Endodermal cell (in vitro differentiated cells): ENCODE data around the gene P4HB. TPM values are rescaled to one million over a fixed set of nuclear protein-coding genes. Genes with fewer than 3 reads are reported as not detected.
A peak's percentile ranks its signal among the peaks of the same experiment; 100 is the strongest.

Experiments used
- DNase-seq: peaks from one replicate; pipeline ENCODE4 v3.0.0-alpha.2; 2017
- H3K27ac ChIP-seq: 2 replicates; pipeline ENCODE4 v1.5.1; 2013; ENCODE audit warnings: mild to moderate bottlenecking, low read depth, low read length, moderate library complexity
- H3K27me3 ChIP-seq: 2 replicates; pipeline ENCODE4 v1.6.1; 2013; ENCODE audit warnings: mild to moderate bottlenecking, low read length, moderate library complexity; ENCODE audit not compliant: insufficient read depth, control insufficient read depth, poor library complexity, severe bottlenecking
- H3K36me3 ChIP-seq: 2 replicates; pipeline ENCODE4 v1.7.0; 2013; ENCODE audit warnings: mild to moderate bottlenecking, low read length, moderate library complexity; ENCODE audit not compliant: control insufficient read depth, insufficient read depth
- H3K4me1 ChIP-seq: one replicate; pipeline ENCODE4 v1.7.0; 2013; ENCODE audit warnings: low read length; ENCODE audit not compliant: control insufficient read depth, insufficient read depth
- H3K4me3 ChIP-seq: 2 replicates; pipeline ENCODE4 v1.5.1; 2013; ENCODE audit warnings: mild to moderate bottlenecking, low read length, moderate library complexity
- H3K9ac ChIP-seq: 2 replicates; pipeline ENCODE4 v1.6.1; 2013; ENCODE audit warnings: mild to moderate bottlenecking, low read length, moderate library complexity; ENCODE audit not compliant: poor library complexity, severe bottlenecking; ENCODE audit errors: extremely low read depth
- H3K9me3 ChIP-seq: 2 replicates; pipeline ENCODE4 v1.6.1; 2013; ENCODE audit warnings: mild to moderate bottlenecking, low read length, moderate library complexity; ENCODE audit not compliant: control insufficient read depth
- H3K27ac Mint-ChIP-seq: 2 replicates; pipeline ENCODE4 v1.8.0; 2020; ENCODE audit warnings: mixed read lengths
- H3K27me3 Mint-ChIP-seq: 2 replicates; pipeline ENCODE4 v1.8.0; 2021; ENCODE audit warnings: mild to moderate bottlenecking, mixed read lengths; ENCODE audit not compliant: insufficient read depth
- H3K36me3 Mint-ChIP-seq: 2 replicates; pipeline ENCODE4 v1.8.0; 2020; ENCODE audit warnings: low read depth, mixed read lengths
- H3K4me1 Mint-ChIP-seq: 2 replicates; pipeline ENCODE4 v1.8.0; 2020; ENCODE audit warnings: mixed read lengths
- H3K4me3 Mint-ChIP-seq: 2 replicates; pipeline ENCODE4 v1.8.0; 2020; ENCODE audit warnings: mild to moderate bottlenecking, moderate library complexity, mixed read lengths
- H3K9me3 Mint-ChIP-seq: 2 replicates; pipeline ENCODE4 v1.8.0; 2020; ENCODE audit warnings: mild to moderate bottlenecking, mixed read lengths
- WGBS, 2 experiments: methylation state at CpG; one replicate each; pipeline versions ENCODE4 v1.1.5 to v1.1.7; 2013; ENCODE audit warnings: missing lambda C conversion rate in 2 of 2, mixed read lengths in 1 of 2; ENCODE audit not compliant: insufficient coverage in 1 of 2, insufficient read length in 1 of 2; 5-methylcytosine and 5-hydroxymethylcytosine counted together
- total RNA-seq, 2 donors: library from RNA; stranded (reverse); fragmentation: NEBNext Ultra II Directional in 1 of 2; extraction: Animal tissue kit (Norgen Biotek cat#: 25700) in 1 of 2; gene quantifications; 2 replicates in 1 of 2; 3 replicates in 1 of 2; pipeline ENCODE4 v1.2.1, GENCODE V29; 2021
- TF ChIP-seq, protein P1 (sequence below): fragments of 200-600 bp; sonication (generic); conservative IDR thresholded peaks from 2 replicates; pipeline ENCODE4 v1.5.0; 2021; ENCODE audit warnings: antibody characterized with exemption, mild to moderate bottlenecking

P4HB gene
- total RNA-seq, 2 donors from 2014 or later = 493 to 535 TPM

GRCh38 chr17:81889602-81890001 is 29.3 kb upstream of the P4HB start:
- peak overlapping the region; percentile 37 for H3K27ac Mint-ChIP-seq
- TF ChIP-seq, protein P1, sequence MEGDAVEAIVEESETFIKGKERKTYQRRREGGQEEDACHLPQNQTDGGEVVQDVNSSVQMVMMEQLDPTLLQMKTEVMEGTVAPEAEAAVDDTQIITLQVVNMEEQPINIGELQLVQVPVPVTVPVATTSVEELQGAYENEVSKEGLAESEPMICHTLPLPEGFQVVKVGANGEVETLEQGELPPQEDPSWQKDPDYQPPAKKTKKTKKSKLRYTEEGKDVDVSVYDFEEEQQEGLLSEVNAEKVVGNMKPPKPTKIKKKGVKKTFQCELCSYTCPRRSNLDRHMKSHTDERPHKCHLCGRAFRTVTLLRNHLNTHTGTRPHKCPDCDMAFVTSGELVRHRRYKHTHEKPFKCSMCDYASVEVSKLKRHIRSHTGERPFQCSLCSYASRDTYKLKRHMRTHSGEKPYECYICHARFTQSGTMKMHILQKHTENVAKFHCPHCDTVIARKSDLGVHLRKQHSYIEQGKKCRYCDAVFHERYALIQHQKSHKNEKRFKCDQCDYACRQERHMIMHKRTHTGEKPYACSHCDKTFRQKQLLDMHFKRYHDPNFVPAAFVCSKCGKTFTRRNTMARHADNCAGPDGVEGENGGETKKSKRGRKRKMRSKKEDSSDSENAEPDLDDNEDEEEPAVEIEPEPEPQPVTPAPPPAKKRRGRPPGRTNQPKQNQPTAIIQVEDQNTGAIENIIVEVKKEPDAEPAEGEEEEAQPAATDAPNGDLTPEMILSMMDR = no peak
- 93 to 98% methylated on average over 6 to 9 of the region's 9 CpGs for WGBS, 2 experiments
- Histone ChIP-seq H3K9ac (peak overlapping the region; percentile 96), H3K9me3 (no peaks in the 10 kb centered on the region), H3K4me3 (peak overlapping the region; percentile 97), H3K27me3 (no peaks in the 10 kb centered on the region), H3K4me1 (peaks cover 7% of the 10 kb centered on the region), H3K27ac (no peak overlapping the region), H3K36me3 (peaks cover 66% of the 10 kb centered on the region)
- H3K9me3 Mint-ChIP-seq = no peaks in the 10 kb centered on the region
- H3K4me3 Mint-ChIP-seq = peak overlapping the region; percentile 83
- H3K4me1 Mint-ChIP-seq = peaks cover 5% of the 10 kb centered on the region
- DNase-seq = peak; percentile 54
- no peaks in the 10 kb centered on the region for H3K27me3 Mint-ChIP-seq
- peaks cover 59% of the 10 kb centered on the region for H3K36me3 Mint-ChIP-seq

- peaks cover 60% of the 10 kb centered on the region for H3K36me3 Mint-ChIP-seq
- TF ChIP-seq, protein P1 = no peak
- no peak overlapping the region for H3K27ac ChIP-seq
- peaks cover 71% of the 10 kb centered on the region for H3K36me3 ChIP-seq
- no peaks in the 10 kb centered on the region for H3K27me3 Mint-ChIP-seq
- DNase-seq = peak; percentile 43
- H3K4me3 ChIP-seq = no peak overlapping the region
- no peaks in the 10 kb centered on the region for H3K27me3 ChIP-seq
- H3K4me3 Mint-ChIP-seq = peak overlapping the region; percentile 83
- H3K9ac ChIP-seq = no peak overlapping the region
- peaks cover 5% of the 10 kb centered on the region for H3K4me1 Mint-ChIP-seq
- H3K9me3 ChIP-seq = no peaks in the 10 kb centered on the region
- H3K27ac Mint-ChIP-seq = peak overlapping the region; percentile 37
- H3K4me1 ChIP-seq = peaks cover 7% of the 10 kb centered on the region
- WGBS, 2 experiments = 96 to 100% methylated on average over 13 to 16 of the region's 16 CpGs
- no peaks in the 10 kb centered on the region for H3K9me3 Mint-ChIP-seq
Observed at GRCh38 chr17:81888988-81889595, 28.8 kb upstream of the P4HB start.

DNA sequence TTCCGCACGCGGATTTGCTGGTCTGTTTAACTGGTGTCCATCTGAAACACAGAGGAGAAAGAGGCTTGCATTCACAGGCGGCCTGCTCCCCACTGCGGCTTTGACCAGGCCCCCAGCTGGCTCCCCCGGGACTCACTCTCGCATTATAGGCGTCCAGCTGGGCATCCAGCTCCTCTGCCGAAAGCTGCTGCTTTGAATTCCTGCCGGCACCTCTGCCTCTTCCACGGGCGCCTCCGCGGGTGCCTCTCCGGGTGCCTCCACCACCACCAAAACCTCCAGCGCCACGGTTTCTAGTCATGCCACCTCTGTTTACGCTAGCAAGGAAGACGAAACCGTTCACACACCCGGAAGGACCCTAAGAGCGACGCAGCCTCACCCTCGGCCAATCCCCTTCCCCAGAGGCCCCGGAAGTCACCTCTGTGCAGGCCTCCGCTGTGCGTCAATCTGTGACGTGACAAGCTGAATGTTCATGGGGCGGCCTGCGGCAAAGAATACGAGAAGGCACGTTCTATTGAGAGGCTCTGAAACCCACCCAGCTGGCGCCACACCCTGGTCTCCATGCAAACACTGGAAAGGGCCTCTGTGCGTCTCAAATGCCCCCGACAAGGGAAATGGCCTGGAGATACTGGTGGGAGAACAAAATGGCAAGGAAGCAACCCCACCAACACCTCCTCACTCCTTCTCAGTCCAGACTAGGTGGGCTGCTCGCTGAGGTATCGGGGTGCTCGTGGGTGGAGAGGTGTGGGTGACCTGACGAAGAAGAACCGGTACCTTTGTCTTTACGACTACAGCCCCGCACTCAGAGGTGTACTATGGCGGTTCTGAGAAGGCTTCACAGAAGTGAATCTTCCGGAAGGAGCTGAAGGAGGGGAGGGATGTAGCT is 28.0 kb upstream of the P4HB start:
- Histone ChIP-seq H3K36me3 (peaks cover 74% of the 10 kb centered on the region), H3K9me3 (no peaks in the 10 kb centered on the region), H3K9ac (no peak overlapping the region), H3K27me3 (no peaks in the 10 kb centered on the region), H3K4me3 (no peak overlapping the region), H3K27ac (no peak overlapping the region), H3K4me1 (peaks cover 7% of the 10 kb centered on the region)
- no peaks in the 10 kb centered on the region for H3K27me3 Mint-ChIP-seq
- peak overlapping the region; percentile 37 for H3K27ac Mint-ChIP-seq
- DNase-seq = peak; percentile 42
- WGBS, 2 experiments = 97% methylated on average over 37 to 44 of the region's 44 CpGs
- TF ChIP-seq, protein P1 = no peak
- H3K9me3 Mint-ChIP-seq = no peaks in the 10 kb centered on the region
- H3K36me3 Mint-ChIP-seq = peaks cover 64% of the 10 kb centered on the region
- H3K4me3 Mint-ChIP-seq = peak overlapping the region; percentile 83
- peaks cover 5% of the 10 kb centered on the region for H3K4me1 Mint-ChIP-seq
